Measurements from ENCODE around the gene ZFAND6. TPM values are rescaled to one million over a fixed set of nuclear protein-coding genes. Genes with fewer than 3 reads are reported as not detected.
A peak's percentile ranks its signal among the peaks of the same experiment; 100 is the strongest.

ZFAND6 gene
- total RNA-seq, 3 donors from 2014 or later (not counting 1 experiment from before 2014, with no cell fraction given), result 145 to 150 (median 148) TPM

- Mint-ChIP-seq H3K27me3 (ENCODE audit: low read depth in 2 of 2) (no peaks in the 10 kb centered on the region), H3K36me3 (no peaks in the 10 kb centered on the region), H3K27ac (peak overlapping the region in 1 of 2 donors; percentile 33), H3K4me3 (no peak overlapping the region), H3K9me3 (no peaks in the 10 kb centered on the region), H3K4me1 (peaks cover 37 to 47% of the 10 kb centered on the region in 2 donors)
- peaks cover 5% of the 10 kb centered on the region for H3K4me1 ChIP-seq (ENCODE audit: control insufficient read depth, insufficient read depth, low read length)
- TF ChIP-seq CTCF (IDR thresholded peaks at IDR 0.05), result no peak
- no peak for ATAC-seq
- H3K27me3 ChIP-seq (ENCODE audit: control insufficient read depth, insufficient read depth, low read length), result no peaks in the 10 kb centered on the region
- H3K9me3 ChIP-seq (ENCODE audit: control insufficient read depth, insufficient read depth, low read length), result no peaks in the 10 kb centered on the region
- no peak for DNase-seq
- no peak overlapping the region for H3K27ac ChIP-seq (ENCODE audit: low read length)
- peaks cover 4% of the 10 kb centered on the region for H3K36me3 ChIP-seq (ENCODE audit: control insufficient read depth, insufficient read depth, low read length)
- no peak overlapping the region for H3K4me3 ChIP-seq (ENCODE audit: low read length)
- intact Hi-C loops (cut with micrococcal nuclease), result loop anchor here (5.0 kb wide), 1 partner anchor 38 kb away; no protein-coding TSS in a partner anchor
Observed at GRCh38 chr15:80100247-80100646, 40.8 kb downstream of the ZFAND6 start.

- H3K4me1 Mint-ChIP-seq, result peaks cover 57 to 70% of the 10 kb centered on the region in 2 donors
- no peak for DNase-seq
- H3K9me3 Mint-ChIP-seq, result no peaks in the 10 kb centered on the region
- 100% methylated on average over 1 of the region's 3 CpGs for WGBS (ENCODE audit: insufficient coverage)
- Histone ChIP-seq H3K27me3 (ENCODE audit: control insufficient read depth, insufficient read depth, low read length) (no peaks in the 10 kb centered on the region), H3K4me3 (ENCODE audit: low read length) (no peak overlapping the region), H3K4me1 (ENCODE audit: control insufficient read depth, insufficient read depth, low read length) (no peaks in the 10 kb centered on the region), H3K9me3 (ENCODE audit: control insufficient read depth, insufficient read depth, low read length) (no peaks in the 10 kb centered on the region), H3K36me3 (ENCODE audit: control insufficient read depth, insufficient read depth, low read length) (peaks cover 4% of the 10 kb centered on the region), H3K27ac (ENCODE audit: low read length) (no peak overlapping the region)
- intact Hi-C loops (cut with micrococcal nuclease), result no loop called here
- no peak for TF ChIP-seq CTCF (IDR thresholded peaks at IDR 0.05)
- no peaks in the 10 kb centered on the region for H3K36me3 Mint-ChIP-seq
- ATAC-seq, result no peak
- no peak overlapping the region for H3K4me3 Mint-ChIP-seq
- H3K27ac Mint-ChIP-seq, result no peak overlapping the region
- no peaks in the 10 kb centered on the region for H3K27me3 Mint-ChIP-seq (ENCODE audit: low read depth in 2 of 2)
Observed at GRCh38 chr15:80105193-80105592, 45.7 kb downstream of the ZFAND6 start.

GRCh38 chr15:80105595-80105994 lies 46.1 kb downstream of the ZFAND6 start:
- peak in 2 of 3 donors; percentile 22 to 26 for ATAC-seq
- H3K27me3 ChIP-seq (ENCODE audit: control insufficient read depth, insufficient read depth, low read length), result no peaks in the 10 kb centered on the region
- intact Hi-C loops (cut with micrococcal nuclease), result no loop called here
- Mint-ChIP-seq H3K9me3 (no peaks in the 10 kb centered on the region), H3K36me3 (no peaks in the 10 kb centered on the region), H3K4me3 (no peak overlapping the region), H3K4me1 (peaks cover 57 to 70% of the 10 kb centered on the region in 2 donors), H3K27me3 (ENCODE audit: low read depth in 2 of 2) (no peaks in the 10 kb centered on the region), H3K27ac (no peak overlapping the region)
- no CpG with 5 or more reads among the region's 1 CpG for WGBS (ENCODE audit: insufficient coverage)
- DNase-seq, result no peak
- no peak for TF ChIP-seq CTCF (IDR thresholded peaks at IDR 0.05)
- H3K9me3 ChIP-seq (ENCODE audit: control insufficient read depth, insufficient read depth, low read length), result no peaks in the 10 kb centered on the region
- no peak overlapping the region for H3K4me3 ChIP-seq (ENCODE audit: low read length)
- peaks cover 4% of the 10 kb centered on the region for H3K36me3 ChIP-seq (ENCODE audit: control insufficient read depth, insufficient read depth, low read length)
- H3K27ac ChIP-seq (ENCODE audit: low read length), result no peak overlapping the region
- H3K4me1 ChIP-seq (ENCODE audit: control insufficient read depth, insufficient read depth, low read length), result no peaks in the 10 kb centered on the region

- intact Hi-C loops (cut with micrococcal nuclease), result no loop called here
- H3K4me1 ChIP-seq (ENCODE audit: control insufficient read depth, insufficient read depth, low read length), result no peaks in the 10 kb centered on the region
- H3K4me3 Mint-ChIP-seq, result no peak overlapping the region
- no peaks in the 10 kb centered on the region for H3K36me3 Mint-ChIP-seq
- no peaks in the 10 kb centered on the region for H3K27me3 ChIP-seq (ENCODE audit: control insufficient read depth, insufficient read depth, low read length)
- H3K36me3 ChIP-seq (ENCODE audit: control insufficient read depth, insufficient read depth, low read length), result peaks cover 4% of the 10 kb centered on the region
- H3K4me3 ChIP-seq (ENCODE audit: low read length), result no peak overlapping the region
- no peaks in the 10 kb centered on the region for H3K9me3 ChIP-seq (ENCODE audit: control insufficient read depth, insufficient read depth, low read length)
- no peak for TF ChIP-seq CTCF (IDR thresholded peaks at IDR 0.05)
- WGBS (ENCODE audit: insufficient coverage), result 100% methylated on average over 4 of the region's 4 CpGs
- H3K27ac Mint-ChIP-seq, result no peak overlapping the region
- peaks cover 54 to 69% of the 10 kb centered on the region in 2 donors for H3K4me1 Mint-ChIP-seq
- no peaks in the 10 kb centered on the region for H3K27me3 Mint-ChIP-seq (ENCODE audit: low read depth in 2 of 2)
- no peak for ATAC-seq
- H3K27ac ChIP-seq (ENCODE audit: low read length), result no peak overlapping the region
- DNase-seq, result no peak
- no peaks in the 10 kb centered on the region for H3K9me3 Mint-ChIP-seq
Observed at GRCh38 chr15:80106051-80106450, 46.6 kb downstream of the ZFAND6 start.
